Lower leg skin (tissue), 3 donors: ENCODE data around the gene CST5.

Experiments
- CTCF ChIP-seq, 3 donors: fragments of 450-650 bp; IDR thresholded peaks; one replicate each; pipeline ENCODE4 v1.5.1; 2016; ENCODE audit warnings: antibody characterized with exemption in 3 of 3, mild to moderate bottlenecking in 3 of 3, moderate library complexity in 2 of 3
- POLR2A ChIP-seq, 2 donors: fragments of 450-650 bp; IDR thresholded peaks; one replicate each; pipeline ENCODE4 v1.6.1; 2016 to 2017; ENCODE audit warnings: antibody characterized with exemption in 2 of 2, mild to moderate bottlenecking in 1 of 2, moderate library complexity in 1 of 2

- TF ChIP-seq CTCF (IDR thresholded peaks at IDR 0.05) (no peak), POLR2A (IDR thresholded peaks at IDR 0.05) (no peak)
Observed at GRCh38 chr20:23835716-23836115, 43.8 kb downstream of the CST5 start.
